Lower lobe of right lung (tissue), 2 donors: ENCODE measurements around the gene ADGRL3. TPM values are rescaled to one million over a fixed set of nuclear protein-coding genes. Genes with fewer than 3 reads are reported as not detected.
"Not testable (repeated sequence)": the region's sequence is repeated elsewhere in the genome, so short reads cannot be mapped to it uniquely, and the experiment has no call there.

Source experiments
- ATAC-seq, 2 donors: fragments of 200-7000 bp; cut with Tn5 transposase; one replicate each; pipeline ENCODE4 v1.9.1; 2020 to 2022; ENCODE audit warnings: mild to moderate bottlenecking in 2 of 2, moderate library complexity in 2 of 2
- DNase-seq: peaks from one replicate; pipeline ENCODE4 v3.0.0-alpha.2; 2020
- H3K27ac ChIP-seq: fragments of 200-600 bp; one replicate; pipeline ENCODE4 v1.8.0; 2022
- H3K27me3 ChIP-seq: fragments of 200-600 bp; one replicate; pipeline ENCODE4 v1.8.0; 2022; ENCODE audit warnings: low read depth
- H3K36me3 ChIP-seq: fragments of 200-600 bp; one replicate; pipeline ENCODE4 v1.8.0; 2022; ENCODE audit warnings: mild to moderate bottlenecking
- H3K4me1 ChIP-seq: fragments of 200-600 bp; one replicate; pipeline ENCODE4 v1.8.0; 2022
- H3K4me3 ChIP-seq: fragments of 200-600 bp; one replicate; pipeline ENCODE4 v1.8.0; 2022; ENCODE audit warnings: mild to moderate bottlenecking
- H3K9me3 ChIP-seq: fragments of 200-600 bp; one replicate; pipeline ENCODE4 v1.8.0; 2022
- intact Hi-C: fragments of 100-400 bp; cut with DNase I; formaldehyde crosslinking; loops from one replicate; pipeline ENCODE4 v1.11.0; 2022
- total RNA-seq: library from RNA; stranded (reverse); fragmentation: NEBNext Ultra II Directional; extraction: Animal tissue kit (Norgen Biotek cat#: 25700); gene quantifications from one replicate; pipeline ENCODE4 v1.2.1, GENCODE V29; 2021
- TF ChIP-seq, protein P1 (sequence below): fragments of 200-600 bp; IDR thresholded peaks from one replicate; pipeline ENCODE4 v1.8.0; 2022; ENCODE audit warnings: antibody characterized with exemption, mild to moderate bottlenecking
- donor health status: DM: no; HTN: yes; CAD: no; lungs with severe emphysema.

Gene ADGRL3
- total RNA-seq, 1 donor from 2014 or later: 6.0 TPM

DNA sequence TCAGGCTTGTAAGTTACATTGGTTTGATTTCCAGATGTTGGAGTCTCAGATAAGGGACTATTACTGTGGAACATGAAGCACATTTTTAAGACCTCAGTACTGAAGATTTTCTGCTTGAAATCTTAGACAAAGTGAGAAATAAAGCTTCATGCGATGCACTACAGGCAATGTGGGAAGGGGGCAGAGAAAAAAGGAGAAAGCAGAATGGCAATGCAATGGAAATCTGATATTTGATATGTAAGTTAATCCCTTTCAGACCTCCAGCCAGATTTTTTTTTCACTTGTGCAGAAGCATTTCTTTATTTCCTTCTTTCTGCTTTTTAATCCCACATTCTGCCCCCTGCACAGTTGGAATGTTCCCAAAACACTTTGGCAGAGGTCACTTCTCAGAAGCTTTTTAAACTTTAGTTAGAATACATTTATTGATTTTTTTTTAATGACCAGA lies 174.3 kb downstream of the ADGRL3 start:
- DNase-seq (no peak), ATAC-seq (no peak)
- TF ChIP-seq, protein P1, sequence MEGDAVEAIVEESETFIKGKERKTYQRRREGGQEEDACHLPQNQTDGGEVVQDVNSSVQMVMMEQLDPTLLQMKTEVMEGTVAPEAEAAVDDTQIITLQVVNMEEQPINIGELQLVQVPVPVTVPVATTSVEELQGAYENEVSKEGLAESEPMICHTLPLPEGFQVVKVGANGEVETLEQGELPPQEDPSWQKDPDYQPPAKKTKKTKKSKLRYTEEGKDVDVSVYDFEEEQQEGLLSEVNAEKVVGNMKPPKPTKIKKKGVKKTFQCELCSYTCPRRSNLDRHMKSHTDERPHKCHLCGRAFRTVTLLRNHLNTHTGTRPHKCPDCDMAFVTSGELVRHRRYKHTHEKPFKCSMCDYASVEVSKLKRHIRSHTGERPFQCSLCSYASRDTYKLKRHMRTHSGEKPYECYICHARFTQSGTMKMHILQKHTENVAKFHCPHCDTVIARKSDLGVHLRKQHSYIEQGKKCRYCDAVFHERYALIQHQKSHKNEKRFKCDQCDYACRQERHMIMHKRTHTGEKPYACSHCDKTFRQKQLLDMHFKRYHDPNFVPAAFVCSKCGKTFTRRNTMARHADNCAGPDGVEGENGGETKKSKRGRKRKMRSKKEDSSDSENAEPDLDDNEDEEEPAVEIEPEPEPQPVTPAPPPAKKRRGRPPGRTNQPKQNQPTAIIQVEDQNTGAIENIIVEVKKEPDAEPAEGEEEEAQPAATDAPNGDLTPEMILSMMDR: no peak
- Histone ChIP-seq H3K4me1 (no peaks in the 10 kb centered on the region), H3K27ac (no peak overlapping the region), H3K36me3 (no peaks in the 10 kb centered on the region), H3K27me3 (no peaks in the 10 kb centered on the region), H3K9me3 (peaks cover 6% of the 10 kb centered on the region), H3K4me3 (no peak overlapping the region)
- intact Hi-C loops: no loop called here

DNA sequence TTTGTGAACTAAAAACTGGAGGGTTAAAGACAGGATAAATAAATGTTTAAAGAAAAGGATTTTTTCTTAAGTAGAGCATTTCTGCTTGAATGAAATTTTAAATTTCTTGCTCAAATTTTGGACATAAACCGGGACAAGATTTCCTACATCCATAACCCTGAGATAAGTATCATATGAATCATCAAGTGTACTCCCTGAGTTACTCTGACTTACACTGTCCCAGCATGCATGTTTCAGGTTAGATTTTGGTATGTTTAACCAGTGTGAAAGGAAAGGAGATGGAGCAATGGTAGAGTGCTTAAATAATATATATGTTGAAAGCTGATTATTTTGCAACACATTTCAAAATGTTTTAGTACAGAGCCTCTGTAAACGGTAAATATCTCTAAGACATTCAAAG lies 175.2 kb downstream of the ADGRL3 start:
- no peak for DNase-seq
- H3K27ac ChIP-seq: no peak overlapping the region
- H3K4me1 ChIP-seq: no peaks in the 10 kb centered on the region
- no peak for ATAC-seq
- TF ChIP-seq, protein P1: no peak
- H3K27me3 ChIP-seq: no peaks in the 10 kb centered on the region
- peaks cover 6% of the 10 kb centered on the region for H3K9me3 ChIP-seq
- no peaks in the 10 kb centered on the region for H3K36me3 ChIP-seq
- intact Hi-C loops: no loop called here
- H3K4me3 ChIP-seq: no peak overlapping the region

DNA sequence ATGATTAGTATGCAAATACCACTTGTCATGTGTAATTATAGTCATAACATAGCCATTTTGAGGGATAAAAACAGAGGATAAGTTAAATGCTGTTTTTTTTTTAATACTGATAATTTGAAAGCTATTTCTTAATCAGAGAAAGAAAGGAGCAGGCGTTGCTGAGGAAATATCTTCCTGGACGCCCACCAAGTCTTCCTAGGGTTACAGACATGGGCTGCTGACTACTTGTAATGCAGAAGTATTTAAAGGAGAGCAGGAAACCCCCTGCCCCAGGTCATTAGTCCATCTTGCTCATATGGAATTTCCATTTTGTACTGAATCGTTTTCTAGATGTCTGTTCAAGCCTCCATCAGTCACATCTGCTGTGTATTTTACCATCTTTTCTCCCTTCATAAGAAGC lies 176.2 kb downstream of the ADGRL3 start:
- ATAC-seq (no peak), DNase-seq (no peak)
- no peaks in the 10 kb centered on the region for H3K27me3 ChIP-seq
- no peak overlapping the region for H3K4me3 ChIP-seq
- TF ChIP-seq, protein P1: no peak
- H3K9me3 ChIP-seq: peaks cover 6% of the 10 kb centered on the region
- no peak overlapping the region for H3K27ac ChIP-seq
- H3K4me1 ChIP-seq: no peaks in the 10 kb centered on the region
- no peaks in the 10 kb centered on the region for H3K36me3 ChIP-seq
- intact Hi-C loops: no loop called here

DNA sequence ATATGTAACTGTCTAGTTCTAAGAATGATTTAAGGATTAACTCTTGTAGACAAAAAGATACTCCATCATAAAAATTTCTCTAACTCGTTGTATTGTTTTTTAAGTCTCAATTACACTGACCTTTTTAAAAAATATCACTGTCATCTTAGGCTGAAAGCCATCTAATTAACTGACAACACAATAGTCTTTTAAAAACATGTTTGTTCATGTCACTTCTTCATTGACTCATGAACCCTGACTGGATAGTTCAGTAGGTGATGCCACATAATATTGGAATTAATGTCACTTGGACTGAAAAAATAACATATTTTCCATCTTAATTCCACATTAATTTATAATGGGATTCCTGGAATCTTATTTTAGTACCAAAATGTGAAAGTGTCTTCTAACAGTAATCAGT lies 179.3 kb downstream of the ADGRL3 start:
- Histone ChIP-seq H3K4me3 (no peak overlapping the region), H3K4me1 (no peaks in the 10 kb centered on the region), H3K9me3 (peaks cover 6% of the 10 kb centered on the region), H3K36me3 (no peaks in the 10 kb centered on the region), H3K27ac (no peak overlapping the region), H3K27me3 (no peaks in the 10 kb centered on the region)
- ATAC-seq (no peak), DNase-seq (no peak)
- intact Hi-C loops: no loop called here
- TF ChIP-seq, protein P1: no peak

DNA sequence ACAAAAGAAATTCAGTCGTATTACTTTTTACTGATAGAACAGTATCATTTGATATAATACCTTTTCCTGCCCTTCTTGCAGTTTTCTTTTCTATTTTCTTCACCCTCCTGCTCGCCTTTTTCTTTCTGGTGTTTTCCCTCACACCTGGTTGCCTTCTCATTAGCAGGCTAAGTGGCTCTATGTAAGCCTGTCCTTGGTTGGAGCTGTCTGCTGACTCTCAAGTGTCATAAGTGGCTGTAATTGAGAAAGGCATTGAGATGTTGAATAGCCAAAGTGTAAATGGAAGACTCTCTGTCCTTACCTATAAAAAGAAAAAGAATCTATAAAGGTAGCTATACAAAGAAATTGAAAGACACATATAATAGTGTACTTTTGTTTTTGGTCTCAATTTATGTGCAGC lies 180.7 kb downstream of the ADGRL3 start:
- H3K36me3 ChIP-seq: no peaks in the 10 kb centered on the region
- no peak overlapping the region for H3K27ac ChIP-seq
- intact Hi-C loops: no loop called here
- no peak overlapping the region for H3K4me3 ChIP-seq
- peaks cover 6% of the 10 kb centered on the region for H3K9me3 ChIP-seq
- TF ChIP-seq, protein P1: no peak
- ATAC-seq (no peak), DNase-seq (no peak)
- H3K4me1 ChIP-seq: no peaks in the 10 kb centered on the region
- no peaks in the 10 kb centered on the region for H3K27me3 ChIP-seq

DNA sequence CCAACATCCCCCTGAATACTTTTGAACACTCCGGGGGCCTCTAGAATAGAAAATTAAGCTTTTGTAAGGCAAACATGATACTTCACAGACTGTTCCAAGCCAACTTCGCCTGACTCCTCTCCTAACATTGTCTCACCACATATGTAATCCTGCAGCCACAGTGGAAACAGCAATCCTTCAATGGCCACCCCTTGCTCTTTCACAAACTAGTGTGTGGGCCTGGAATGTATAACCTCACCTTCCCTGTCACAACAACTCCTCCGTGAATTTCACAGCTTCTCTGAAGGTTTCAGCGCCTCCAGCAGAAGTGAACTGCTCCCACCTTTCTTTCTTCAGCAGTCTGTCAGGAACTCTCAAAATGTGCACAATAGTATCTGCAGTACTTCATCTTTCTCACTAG lies 185.1 kb downstream of the ADGRL3 start:
- H3K27me3 ChIP-seq: no peaks in the 10 kb centered on the region
- TF ChIP-seq, protein P1: no peak
- DNase-seq (no peak), ATAC-seq (no peak)
- no peaks in the 10 kb centered on the region for H3K36me3 ChIP-seq
- intact Hi-C loops: no loop called here
- no peak overlapping the region for H3K27ac ChIP-seq
- no peaks in the 10 kb centered on the region for H3K4me1 ChIP-seq
- no peak overlapping the region for H3K4me3 ChIP-seq
- no peaks in the 10 kb centered on the region for H3K9me3 ChIP-seq

DNA sequence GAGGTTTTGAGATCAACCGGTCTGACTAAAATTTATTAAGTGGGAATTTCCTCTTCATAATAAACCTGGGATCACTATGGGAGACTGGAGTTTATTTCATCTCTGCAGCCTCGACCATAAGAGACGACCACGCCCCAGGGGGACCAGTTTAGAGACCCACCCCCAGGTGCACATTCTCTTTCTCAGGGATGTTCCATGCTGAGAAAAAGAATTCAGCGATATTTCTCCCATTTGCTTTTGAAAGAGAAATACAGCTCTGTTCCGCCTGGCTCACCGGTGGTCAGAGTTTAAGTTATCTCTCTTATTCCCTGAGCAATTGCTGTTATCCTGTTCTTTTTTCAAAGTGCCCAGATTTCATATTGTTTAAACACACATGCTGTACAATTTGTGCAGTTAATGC lies 187.2 kb downstream of the ADGRL3 start:
- H3K27ac ChIP-seq, H3K4me1 ChIP-seq, intact Hi-C loops, H3K9me3 ChIP-seq, H3K27me3 ChIP-seq, H3K4me3 ChIP-seq, H3K36me3 ChIP-seq, ATAC-seq, DNase-seq: not testable (repeated sequence)
